Spleen (tissue), 7 donors: ENCODE measurements around the gene WWC1.

Experiments
- CTCF ChIP-seq, 11 experiments: fragments of 200-600 bp in 7 of 11; fragments of 450-650 bp in 4 of 11; sonication (generic) in 4 of 11; IDR thresholded peaks in 8 of 11; conservative IDR thresholded peaks in 3 of 11; 1 replicate in 7 of 11; 2 replicates in 4 of 11; pipeline versions ENCODE4 v1.4.0 to v1.8.0; 2016 to 2021; ENCODE audit warnings: antibody characterized with exemption in 11 of 11, inconsistent platforms in 4 of 11, mild to moderate bottlenecking in 1 of 11
- POLR2A ChIP-seq, 3 donors: fragments of 450-650 bp; IDR thresholded peaks; one replicate each; pipeline ENCODE4 v1.5.1; 2017; ENCODE audit warnings: antibody characterized with exemption in 3 of 3, mild to moderate bottlenecking in 1 of 3
- donor health status: DM: no; HTN: no; CAD: no; lungs with moderate emphysema.
- donor health status: DM: no; HTN: no; CAD: no.
- donor health status: DM: no; HTN: no; CAD: no.

GRCh38 chr5:168315416-168316138 is 24.1 kb downstream of the WWC1 start:
- TF ChIP-seq CTCF (IDR thresholded peaks at IDR 0.05 in 8 of 11, conservative IDR thresholded peaks at IDR 0.05 in 3 of 11) = no peak
- TF ChIP-seq POLR2A (IDR thresholded peaks at IDR 0.05) = no peak
